Fibroblast of skin of back (primary cell): ENCODE results near the gene LRRC41.
"Not testable (repeated sequence)": the region's sequence is repeated elsewhere in the genome, so short reads cannot be mapped to it uniquely, and the experiment has no call there.

ENCODE experiments used
- DNase-seq: peaks from one replicate; pipeline ENCODE4 v3.0.0-alpha.2; 2013

The LRRC41 gene

DNA sequence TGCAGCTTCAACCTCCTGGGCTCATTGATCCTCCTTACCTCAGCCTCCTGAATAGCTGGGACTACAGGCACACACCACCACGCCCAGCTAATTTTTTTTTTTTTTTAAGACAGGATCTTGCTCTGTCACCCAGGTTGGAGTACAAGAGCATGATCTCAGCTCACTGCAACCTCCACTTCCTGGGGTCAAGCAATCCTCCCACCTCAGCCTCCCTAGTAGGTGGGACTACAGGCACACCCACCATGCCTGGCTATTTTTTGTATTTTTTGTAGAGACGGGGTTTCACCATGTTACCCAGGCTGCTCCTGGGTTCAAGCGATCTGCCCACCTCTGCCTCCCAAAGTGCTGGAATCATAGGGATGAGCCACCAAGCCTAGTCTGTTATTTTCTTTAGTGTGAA lies 59.6 kb downstream of the LRRC41 start:
- not testable (repeated sequence) for DNase-seq

DNA sequence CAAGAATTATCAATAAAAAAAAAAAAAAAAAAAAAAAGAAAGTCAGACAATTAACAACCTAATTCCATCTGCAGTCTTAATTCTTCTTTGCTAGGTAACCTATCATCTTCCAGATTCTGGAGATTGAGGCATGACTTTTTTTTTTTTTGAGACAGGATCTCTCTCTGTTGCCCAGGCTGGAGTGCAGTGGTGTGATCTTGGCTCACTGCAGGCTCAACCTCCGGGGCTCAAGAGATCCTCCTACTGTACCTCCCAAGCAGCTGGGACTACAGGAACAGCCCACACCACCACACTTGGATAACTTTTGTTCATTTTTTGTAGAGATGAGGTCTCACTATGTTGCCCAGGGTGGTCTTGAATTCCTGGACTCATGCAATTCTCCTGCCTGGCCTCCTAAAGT lies 60.5 kb downstream of the LRRC41 start:
- no peak for DNase-seq

DNA sequence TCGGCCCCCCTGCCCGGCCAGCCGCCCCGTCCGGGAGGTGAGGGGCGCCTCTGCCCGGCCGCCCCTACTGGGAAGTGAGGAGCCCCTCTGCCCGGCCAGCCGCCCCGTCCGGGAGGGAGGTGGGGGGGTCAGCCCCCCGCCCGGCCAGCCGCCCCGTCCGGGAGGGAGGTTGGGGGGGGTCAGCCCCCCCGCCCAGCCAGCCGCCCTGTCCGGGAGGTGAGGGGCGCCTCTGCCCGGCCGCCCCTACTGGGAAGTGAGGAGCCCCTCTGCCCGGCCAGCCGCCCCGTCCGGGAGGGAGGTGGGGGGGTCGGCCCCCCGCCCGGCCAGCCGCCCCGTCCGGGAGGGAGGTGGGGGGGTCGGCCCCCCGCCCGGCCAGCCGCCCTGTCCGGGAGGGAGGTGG lies 61.7 kb downstream of the LRRC41 start:
- not testable (repeated sequence) for DNase-seq

DNA sequence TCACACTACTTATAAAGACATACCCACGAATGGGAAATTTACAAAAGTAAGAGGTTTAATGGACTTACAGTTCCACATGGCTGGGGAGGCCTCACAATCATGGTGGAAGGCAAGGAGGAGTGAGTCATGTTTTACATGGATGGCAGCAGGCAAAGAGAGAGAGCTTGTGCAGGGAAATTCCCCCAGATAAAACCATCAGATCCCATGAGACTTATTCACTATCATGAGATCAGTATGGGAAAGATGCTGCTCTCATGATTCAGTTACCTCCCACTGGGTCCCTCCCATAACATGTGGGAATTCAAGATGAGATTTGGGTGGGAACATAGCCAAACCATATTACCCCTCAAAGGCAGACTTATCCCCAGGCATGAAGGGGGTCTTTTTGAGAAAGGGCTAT lies 64.6 kb downstream of the LRRC41 start:
- DNase-seq = peak; percentile 85

DNA sequence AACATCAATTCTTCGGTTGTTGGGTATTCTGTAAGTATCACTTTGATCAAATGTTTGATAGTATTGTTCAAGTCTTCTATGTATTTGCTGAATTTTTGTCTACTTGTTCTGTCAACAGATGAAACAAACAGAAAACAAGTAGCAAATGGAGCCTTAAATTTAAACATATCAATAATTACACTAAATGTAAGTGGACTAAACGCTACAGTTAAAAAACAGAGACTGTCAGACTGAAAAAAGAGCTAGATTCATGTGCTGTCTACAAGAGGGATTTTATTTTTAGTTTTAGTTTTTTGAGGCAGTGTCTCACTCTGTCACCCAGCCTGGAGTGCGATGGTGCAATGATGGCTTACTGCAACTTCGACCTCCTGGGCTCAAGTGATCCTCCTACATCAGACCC lies 66.5 kb downstream of the LRRC41 start:
- DNase-seq = no peak

DNA sequence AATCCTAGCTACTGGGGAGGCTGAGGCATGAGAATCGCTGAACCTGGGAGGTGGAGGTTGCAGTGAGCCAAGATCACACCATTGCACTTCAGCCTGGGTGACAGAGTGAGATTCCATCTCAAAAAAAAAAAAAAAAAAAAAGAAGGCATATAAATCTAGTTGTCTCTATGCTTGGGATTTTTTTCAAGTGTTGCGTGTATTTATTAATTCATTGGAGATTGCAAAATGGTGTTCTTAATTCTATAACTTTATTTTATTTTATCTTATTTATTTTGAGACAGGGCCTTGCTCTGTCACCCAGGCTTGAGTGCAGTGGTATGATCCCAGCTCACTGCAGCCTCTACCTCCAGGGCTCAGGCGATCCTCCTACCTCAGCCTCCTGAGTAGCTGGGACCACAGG lies 72.2 kb downstream of the LRRC41 start:
- not testable (repeated sequence) for DNase-seq
